Prostate gland (tissue), 2 donors: ENCODE data around the gene PRMT7.

Experiments
- POLR2AphosphoS5 ChIP-seq: sonication (generic); formaldehyde crosslinking; IDR thresholded peaks from one replicate; pipeline ENCODE4 v1.6.1; 2017; ENCODE audit warnings: antibody characterized with exemption
- TF ChIP-seq, protein P1 (sequence below), 4 experiments: fragments of 200-600 bp in 2 of 4; fragments of 450-650 bp in 2 of 4; sonication (generic) in 2 of 4; IDR thresholded peaks; 1 replicate in 3 of 4; 2 replicates in 1 of 4; pipeline ENCODE4 v1.5.1; 2016 to 2019; ENCODE audit warnings: antibody characterized with exemption in 4 of 4, mild to moderate bottlenecking in 2 of 4, moderate library complexity in 2 of 4

DNA sequence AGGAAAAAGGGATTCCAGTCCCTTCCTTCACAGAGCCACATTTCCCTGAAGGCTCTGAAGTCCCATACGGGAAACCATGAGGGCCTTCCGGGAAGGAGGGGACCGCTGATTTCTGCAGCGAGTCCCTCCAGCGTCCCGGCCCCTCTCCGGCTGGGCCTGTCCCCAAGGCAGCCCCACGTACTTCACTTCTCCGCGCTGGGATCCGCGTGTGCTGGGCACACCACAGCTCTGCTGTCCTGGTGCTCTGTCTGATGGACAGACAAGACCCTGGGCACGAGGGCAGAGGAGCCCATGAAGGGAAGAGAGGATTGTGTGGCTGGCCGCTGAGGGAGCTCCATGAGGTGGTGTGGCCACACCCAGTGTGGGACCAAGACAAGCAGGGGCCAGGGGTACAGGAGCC lies 57.1 kb downstream of the PRMT7 start:
- TF ChIP-seq, protein P1, sequence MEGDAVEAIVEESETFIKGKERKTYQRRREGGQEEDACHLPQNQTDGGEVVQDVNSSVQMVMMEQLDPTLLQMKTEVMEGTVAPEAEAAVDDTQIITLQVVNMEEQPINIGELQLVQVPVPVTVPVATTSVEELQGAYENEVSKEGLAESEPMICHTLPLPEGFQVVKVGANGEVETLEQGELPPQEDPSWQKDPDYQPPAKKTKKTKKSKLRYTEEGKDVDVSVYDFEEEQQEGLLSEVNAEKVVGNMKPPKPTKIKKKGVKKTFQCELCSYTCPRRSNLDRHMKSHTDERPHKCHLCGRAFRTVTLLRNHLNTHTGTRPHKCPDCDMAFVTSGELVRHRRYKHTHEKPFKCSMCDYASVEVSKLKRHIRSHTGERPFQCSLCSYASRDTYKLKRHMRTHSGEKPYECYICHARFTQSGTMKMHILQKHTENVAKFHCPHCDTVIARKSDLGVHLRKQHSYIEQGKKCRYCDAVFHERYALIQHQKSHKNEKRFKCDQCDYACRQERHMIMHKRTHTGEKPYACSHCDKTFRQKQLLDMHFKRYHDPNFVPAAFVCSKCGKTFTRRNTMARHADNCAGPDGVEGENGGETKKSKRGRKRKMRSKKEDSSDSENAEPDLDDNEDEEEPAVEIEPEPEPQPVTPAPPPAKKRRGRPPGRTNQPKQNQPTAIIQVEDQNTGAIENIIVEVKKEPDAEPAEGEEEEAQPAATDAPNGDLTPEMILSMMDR (IDR thresholded peaks at IDR 0.05), result no peak
- no peak for TF ChIP-seq POLR2AphosphoS5
